Gastrocnemius medialis (tissue), 4 donors: ENCODE measurements around the gene CACNA1F. TPM values are rescaled to one million over a fixed set of nuclear protein-coding genes. Genes with fewer than 3 reads are reported as not detected.

Experiments
- ATAC-seq, 2 donors: fragments of 150-250 bp; one replicate each; pipeline ENCODE4 v1.9.1; 2016
- DNase-seq, 2 donors: peaks; one replicate each; pipeline ENCODE4 v3.0.0-alpha.2; 2019
- H3K27ac ChIP-seq, 4 donors: fragments of 200-600 bp; sonication (generic); 1 replicate in 1 of 4; 2 replicates in 3 of 4; pipeline ENCODE4 v1.5.1; 2016 to 2018; ENCODE audit warnings: mild to moderate bottlenecking in 2 of 4, moderate library complexity in 1 of 4
- H3K27me3 ChIP-seq, 3 donors: fragments of 200-600 bp; sonication (generic) in 2 of 3; 1 replicate in 1 of 3; 2 replicates in 2 of 3; pipeline versions ENCODE4 v1.5.1 to v1.6.0; 2016 to 2019; ENCODE audit warnings: mild to moderate bottlenecking in 1 of 3, moderate library complexity in 1 of 3
- H3K36me3 ChIP-seq, 2 donors: fragments of 200-600 bp; sonication (generic) in 1 of 2; one replicate each; pipeline ENCODE4 v1.5.1; 2017 to 2018
- H3K4me1 ChIP-seq, 2 donors: fragments of 200-600 bp; sonication (generic) in 1 of 2; one replicate each; pipeline ENCODE4 v1.5.1; 2016 to 2017; ENCODE audit warnings: mild to moderate bottlenecking in 2 of 2
- H3K4me3 ChIP-seq, 4 donors: fragments of 200-600 bp; sonication (generic) in 3 of 4; 1 replicate in 1 of 4; 2 replicates in 3 of 4; pipeline ENCODE4 v1.5.1; 2016 to 2019; ENCODE audit warnings: mild to moderate bottlenecking in 2 of 4
- H3K9me3 ChIP-seq, 3 donors: fragments of 200-600 bp; sonication (generic) in 2 of 3; 1 replicate in 1 of 3; 2 replicates in 2 of 3; pipeline ENCODE4 v1.5.1; 2016 to 2019
- POLR2A ChIP-seq, 2 donors: fragments of 450-650 bp; IDR thresholded peaks; one replicate each; pipeline ENCODE4 v1.6.1; 2017; ENCODE audit warnings: antibody characterized with exemption in 2 of 2, mild to moderate bottlenecking in 2 of 2, moderate library complexity in 2 of 2
- in situ Hi-C, 4 donors: fragments of 200-750 bp; cut with MboI; loops; one replicate each; pipeline versions ENCODE4 v1.15.0 to v1.8.0; 2017; ENCODE audit warnings: low sequenced_read_pairs in 4 of 4
- intact Hi-C: fragments of 100-400 bp; cut with DNase I; formaldehyde crosslinking; loops from one replicate; pipeline ENCODE4 v1.15.1; 2023; ENCODE audit warnings: low total_unique reads
- total RNA-seq, 4 donors: library from RNA; depleted of rRNA; stranded (reverse); fragments of >200 nt; gene quantifications; one replicate each; pipeline versions ENCODE4 v1.1.0 to v1.2.3, GENCODE V29; 2016
- TF ChIP-seq, protein P1 (sequence below), 5 experiments: fragments of 450-650 bp in 3 of 5; fragments of 200-600 bp in 2 of 5; sonication (generic) in 2 of 5; IDR thresholded peaks in 4 of 5; conservative IDR thresholded peaks in 1 of 5; 1 replicate in 4 of 5; 2 replicates in 1 of 5; pipeline ENCODE4 v1.5.1; 2016 to 2019; ENCODE audit warnings: antibody characterized with exemption in 5 of 5, mild to moderate bottlenecking in 3 of 5, moderate library complexity in 3 of 5

The CACNA1F gene
- total RNA-seq, 4 donors from 2014 or later: not detected

DNA sequence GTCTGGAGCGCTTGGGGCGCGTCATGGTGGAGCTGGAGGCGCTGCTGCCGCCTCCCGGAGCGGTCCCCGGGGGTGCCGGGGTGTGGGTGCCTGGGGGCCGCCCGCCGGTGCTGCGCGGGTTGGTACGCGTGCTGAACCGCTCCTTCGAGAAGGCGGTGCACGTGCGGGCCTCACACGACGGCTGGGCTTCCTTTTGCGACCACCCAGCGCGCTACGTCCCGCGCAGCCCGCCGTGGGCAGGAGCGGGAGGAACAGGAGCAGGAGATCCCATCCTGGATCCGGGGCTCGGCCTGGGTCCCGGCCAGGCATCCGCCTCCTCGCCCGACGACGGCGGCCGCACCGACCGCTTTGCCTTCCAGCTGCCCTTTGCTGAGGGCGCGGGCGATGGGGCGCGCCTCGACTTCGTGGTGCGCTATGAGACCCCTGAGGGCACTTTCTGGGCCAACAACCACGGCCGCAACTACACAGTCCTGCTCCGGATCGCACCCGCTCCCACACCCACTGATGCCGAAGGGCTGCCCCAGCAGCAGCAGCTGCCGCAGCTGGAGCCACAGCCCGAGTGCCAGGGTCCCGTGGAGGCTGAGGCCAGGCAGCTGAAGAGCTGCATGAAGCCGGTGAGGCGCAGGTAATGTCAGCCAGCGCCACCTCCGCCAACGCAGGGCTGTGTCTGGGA is 37.2 kb upstream of the CACNA1F start:
- intact Hi-C loops: loop anchor here (5.0 kb wide), 1 partner anchor 468 kb away; the partner anchor contains the start of gene HDAC6
- ATAC-seq (no peak), DNase-seq (no peak)
- peak overlapping the region; percentile 77 to 93 (median 92) for H3K27ac ChIP-seq
- H3K27me3 ChIP-seq: no peaks in the 10 kb centered on the region
- in situ Hi-C loops: no loop called here
- H3K4me3 ChIP-seq: peak overlapping the region; percentile 64 to 74 (median 68)
- no peaks in the 10 kb centered on the region for H3K9me3 ChIP-seq
- peaks cover 9 to 10% of the 10 kb centered on the region in 2 donors for H3K4me1 ChIP-seq
- no peaks in the 10 kb centered on the region for H3K36me3 ChIP-seq
- TF ChIP-seq POLR2A (IDR thresholded peaks at IDR 0.05): no peak
- TF ChIP-seq, protein P1, sequence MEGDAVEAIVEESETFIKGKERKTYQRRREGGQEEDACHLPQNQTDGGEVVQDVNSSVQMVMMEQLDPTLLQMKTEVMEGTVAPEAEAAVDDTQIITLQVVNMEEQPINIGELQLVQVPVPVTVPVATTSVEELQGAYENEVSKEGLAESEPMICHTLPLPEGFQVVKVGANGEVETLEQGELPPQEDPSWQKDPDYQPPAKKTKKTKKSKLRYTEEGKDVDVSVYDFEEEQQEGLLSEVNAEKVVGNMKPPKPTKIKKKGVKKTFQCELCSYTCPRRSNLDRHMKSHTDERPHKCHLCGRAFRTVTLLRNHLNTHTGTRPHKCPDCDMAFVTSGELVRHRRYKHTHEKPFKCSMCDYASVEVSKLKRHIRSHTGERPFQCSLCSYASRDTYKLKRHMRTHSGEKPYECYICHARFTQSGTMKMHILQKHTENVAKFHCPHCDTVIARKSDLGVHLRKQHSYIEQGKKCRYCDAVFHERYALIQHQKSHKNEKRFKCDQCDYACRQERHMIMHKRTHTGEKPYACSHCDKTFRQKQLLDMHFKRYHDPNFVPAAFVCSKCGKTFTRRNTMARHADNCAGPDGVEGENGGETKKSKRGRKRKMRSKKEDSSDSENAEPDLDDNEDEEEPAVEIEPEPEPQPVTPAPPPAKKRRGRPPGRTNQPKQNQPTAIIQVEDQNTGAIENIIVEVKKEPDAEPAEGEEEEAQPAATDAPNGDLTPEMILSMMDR (IDR thresholded peaks at IDR 0.05 in 4 of 5, conservative IDR thresholded peaks at IDR 0.05 in 1 of 5): no peak

DNA sequence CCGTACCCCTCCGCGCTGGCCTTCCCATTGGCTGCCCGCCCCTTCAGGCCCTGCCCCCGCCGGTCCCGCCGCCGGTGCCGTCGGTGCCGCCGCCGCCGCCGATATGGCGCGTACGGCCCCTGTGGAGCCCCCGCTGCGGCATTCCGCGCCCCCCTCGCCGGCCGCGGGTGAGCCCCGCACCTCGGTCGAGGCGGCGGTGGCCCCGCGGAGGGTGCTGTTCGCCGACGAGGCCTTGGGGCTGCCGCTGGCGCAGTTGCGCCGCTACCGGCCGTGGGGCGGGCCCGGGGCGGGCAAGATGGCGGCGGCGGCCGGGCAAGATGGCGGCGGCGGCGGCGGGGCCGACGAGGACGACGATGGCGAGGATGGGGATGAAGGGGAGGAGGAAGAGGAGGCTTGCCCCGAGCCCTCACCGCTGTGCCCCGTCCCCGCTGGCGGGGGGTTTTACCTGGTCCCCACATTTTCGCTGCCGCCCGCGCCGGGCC is 36.7 kb upstream of the CACNA1F start, which contains the start of gene PPP1R3F:
PPP1R3F (plus strand) TSS at position 27 of the 482 bp plus-strand sequence; CDS start at position 104, 77 bp downstream.
- no peaks in the 10 kb centered on the region for H3K9me3 ChIP-seq
- peak within 1 kb of the TSS; percentile 77 to 93 (median 92) for H3K27ac ChIP-seq
- TF ChIP-seq, protein P1 (IDR thresholded peaks at IDR 0.05 in 4 of 5, conservative IDR thresholded peaks at IDR 0.05 in 1 of 5): peak in 1 of 5 experiments; percentile 10
- TF ChIP-seq POLR2A (IDR thresholded peaks at IDR 0.05): peak; percentile 78 to 81
- in situ Hi-C loops: no loop called here
- H3K4me1 ChIP-seq: peaks cover 9 to 10% of the 10 kb centered on the region in 2 donors
- ATAC-seq: peak; percentile 34 to 40
- intact Hi-C loops: loop anchor here (2.0 to 10.0 kb wide), 5 partner anchors 35 to 673 kb away; partner anchors contain the start of genes CCDC22, HDAC6, SYP and USP27X
- DNase-seq: no peak
- H3K4me3 ChIP-seq: peak within 1 kb of the TSS; percentile 64 to 74 (median 68)
- H3K27me3 ChIP-seq: no peaks in the 10 kb centered on the region
- no peaks in the 10 kb centered on the region for H3K36me3 ChIP-seq

DNA sequence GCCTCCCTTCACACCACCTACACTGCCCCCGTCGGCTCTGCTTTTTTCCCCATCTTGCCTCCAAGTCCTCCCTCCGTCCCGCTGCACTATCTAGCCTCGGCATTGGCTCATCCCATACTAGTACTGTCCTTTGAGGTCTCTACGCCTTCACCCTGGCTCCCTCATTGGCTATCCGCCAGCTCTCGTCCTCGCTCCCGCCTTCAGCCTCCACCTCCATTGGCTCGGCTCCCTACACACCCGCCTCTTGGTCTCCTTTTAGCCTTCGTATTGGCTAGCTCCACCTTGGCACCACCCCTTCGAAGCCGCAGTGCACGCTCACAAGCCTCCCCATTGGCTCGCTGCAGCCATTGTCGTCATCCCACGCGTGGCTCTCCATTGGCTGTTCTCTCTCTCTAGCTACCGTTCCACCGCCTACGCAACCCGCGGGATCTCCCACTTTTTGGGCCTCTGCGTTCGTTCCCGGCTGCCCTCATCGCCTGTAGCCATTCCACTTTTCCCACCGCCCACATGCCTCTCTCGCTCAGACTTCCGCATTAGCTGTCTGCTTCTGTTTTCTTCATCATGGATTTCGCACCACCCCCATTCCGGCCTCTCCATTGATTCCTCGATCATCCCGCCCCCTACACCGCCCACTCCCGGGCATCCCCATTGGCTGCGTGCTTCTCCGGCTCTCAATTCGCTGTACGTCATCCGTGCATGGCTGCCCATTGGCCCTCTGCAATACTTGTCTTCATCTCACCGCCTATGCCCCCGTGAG is 36.0 kb upstream of the CACNA1F start:
- H3K36me3 ChIP-seq: no peaks in the 10 kb centered on the region
- in situ Hi-C loops: no loop called here
- TF ChIP-seq POLR2A (IDR thresholded peaks at IDR 0.05): peak in 1 of 2 donors; percentile 35
- TF ChIP-seq, protein P1 (IDR thresholded peaks at IDR 0.05 in 4 of 5, conservative IDR thresholded peaks at IDR 0.05 in 1 of 5): no peak
- H3K4me1 ChIP-seq: peaks cover 9 to 10% of the 10 kb centered on the region in 2 donors
- H3K27ac ChIP-seq: peak overlapping the region; percentile 77 to 93 (median 92)
- H3K4me3 ChIP-seq: peak overlapping the region; percentile 57 to 69 (median 60)
- DNase-seq (peak; percentile 96 to 98), ATAC-seq (peak; percentile 89 to 95)
- H3K27me3 ChIP-seq: no peaks in the 10 kb centered on the region
- intact Hi-C loops: loop anchor here (2.0 to 10.0 kb wide), 4 partner anchors 34 to 672 kb away; partner anchors contain the start of genes CCDC22, SYP, USP27X and WDR13
- no peaks in the 10 kb centered on the region for H3K9me3 ChIP-seq

DNA sequence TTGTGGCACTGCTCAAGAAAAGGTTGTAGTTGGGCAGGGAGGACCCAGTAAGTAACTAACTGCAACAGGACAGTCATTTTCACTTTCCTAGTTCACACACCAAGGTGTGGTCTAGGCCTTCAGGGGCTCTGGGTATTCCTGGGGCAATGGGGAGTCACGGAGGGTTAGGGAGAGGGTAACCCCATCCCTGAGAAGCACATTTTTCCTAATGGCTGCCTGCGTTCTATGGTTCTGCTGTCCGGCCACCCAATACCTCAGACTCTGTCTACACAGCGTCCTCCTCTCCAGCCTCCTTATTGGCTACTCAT is 35.5 kb upstream of the CACNA1F start:
- DNase-seq (no peak), ATAC-seq (no peak)
- Histone ChIP-seq H3K36me3 (no peaks in the 10 kb centered on the region), H3K4me1 (peaks cover 9 to 10% of the 10 kb centered on the region in 2 donors), H3K4me3 (peak overlapping the region; percentile 57 to 69 (median 60)), H3K9me3 (no peaks in the 10 kb centered on the region), H3K27ac (peak overlapping the region; percentile 77 to 93 (median 92)), H3K27me3 (no peaks in the 10 kb centered on the region)
- intact Hi-C loops (loop anchor here (2.0 to 10.0 kb wide), 4 partner anchors 34 to 671 kb away; partner anchors contain the start of genes CCDC22, SYP, USP27X and WDR13), in situ Hi-C loops (no loop called here)
- TF ChIP-seq, protein P1 (IDR thresholded peaks at IDR 0.05 in 4 of 5, conservative IDR thresholded peaks at IDR 0.05 in 1 of 5): no peak
- no peak for TF ChIP-seq POLR2A (IDR thresholded peaks at IDR 0.05)
